Activated CD8-positive, alpha-beta memory T cell treated with anti-CD3 and anti-CD28 coated beads, Interleukin-2, amount 50 U/mL, for 1 hour (primary cell): ENCODE measurements around the gene TBC1D16.
A peak's percentile ranks its signal among the peaks of the same experiment; 100 is the strongest.
"Not testable (repeated sequence)": the region's sequence is repeated elsewhere in the genome, so short reads cannot be mapped to it uniquely, and the experiment has no call there.

Source experiments
- DNase-seq: peaks from one replicate; pipeline ENCODE4 v3.0.0-alpha.2; 2020; ENCODE audit errors: extremely low read depth

The TBC1D16 gene

DNA sequence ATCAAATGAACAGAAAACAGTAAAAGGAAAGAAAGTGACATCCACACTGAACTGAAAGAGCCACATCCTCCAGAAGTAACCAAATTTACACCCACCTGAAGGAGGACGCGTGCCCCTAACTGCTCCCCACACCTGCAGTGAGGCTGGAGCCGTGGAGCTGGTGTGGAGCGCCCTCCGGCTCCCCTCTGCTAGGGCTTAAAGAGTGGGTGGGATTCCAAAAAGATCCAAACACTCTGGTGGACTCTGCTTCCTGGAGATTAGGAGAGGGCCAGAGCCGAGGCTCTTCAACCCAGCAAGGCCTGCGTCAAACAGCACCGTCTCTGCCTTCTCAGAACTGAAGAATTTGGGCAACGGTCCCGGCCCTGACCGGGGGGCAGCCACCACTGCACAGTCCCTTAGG is 16.0 kb upstream of the TBC1D16 start:
- no peak for DNase-seq

DNA sequence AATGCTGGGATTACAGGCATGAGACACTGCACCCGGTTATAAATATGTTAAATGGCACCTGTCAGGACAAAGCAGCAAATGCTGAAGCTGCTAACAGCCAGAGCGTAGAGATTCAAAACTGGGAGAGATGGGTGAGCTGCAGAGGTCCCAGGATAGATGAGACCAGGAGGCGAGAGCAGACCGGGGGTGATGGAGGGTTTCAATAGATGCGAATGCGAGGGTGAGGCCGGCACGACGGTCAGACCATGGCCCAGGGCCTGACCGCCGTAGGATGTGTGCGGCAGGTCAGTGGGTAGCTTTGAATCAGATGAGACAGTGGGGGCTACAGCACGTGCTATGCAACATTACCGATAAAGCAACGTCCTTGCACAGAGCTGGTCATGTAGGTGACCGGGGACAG is 15.0 kb upstream of the TBC1D16 start:
- DNase-seq: no peak

DNA sequence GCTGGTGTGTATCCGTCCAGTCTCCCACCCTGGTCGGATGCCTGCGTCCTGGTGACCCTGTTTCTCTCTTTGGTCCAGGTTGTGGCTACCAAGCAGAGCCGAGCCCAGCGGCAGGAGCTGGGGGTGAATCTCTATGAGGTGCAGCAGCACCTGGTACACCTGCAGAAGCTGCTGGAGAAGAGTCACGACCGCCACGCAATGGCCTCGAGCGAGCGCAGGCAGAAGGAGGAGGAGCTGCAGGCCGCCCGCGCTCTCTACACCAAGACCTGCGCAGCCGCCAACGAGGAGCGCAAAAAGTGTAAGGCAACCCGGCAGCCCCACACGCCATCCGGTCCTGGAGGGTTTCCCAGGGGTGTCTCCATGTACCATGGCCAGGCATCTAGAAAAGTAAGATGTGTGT is 14.3 kb upstream of the TBC1D16 start:
- no peak for DNase-seq

DNA sequence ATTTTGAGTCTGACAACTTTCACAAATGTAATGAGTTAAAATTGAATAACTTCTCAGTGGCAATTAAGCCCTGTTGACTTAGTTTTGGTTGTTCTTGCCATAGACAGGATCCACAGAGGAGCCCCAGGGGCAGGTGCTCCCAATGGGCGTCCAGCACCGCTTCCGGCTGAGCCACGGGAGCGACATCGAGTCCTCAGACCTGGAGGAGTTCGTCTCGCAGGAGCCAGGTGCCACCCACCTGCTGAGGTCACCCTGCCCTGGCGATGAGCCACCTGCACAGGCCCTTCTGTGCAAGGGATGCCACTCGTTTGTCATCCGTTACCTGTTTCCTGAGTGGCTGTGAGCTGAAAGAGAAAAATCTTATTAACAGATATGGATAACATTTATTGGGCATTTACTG is 11.5 kb upstream of the TBC1D16 start:
- DNase-seq: no peak

DNA sequence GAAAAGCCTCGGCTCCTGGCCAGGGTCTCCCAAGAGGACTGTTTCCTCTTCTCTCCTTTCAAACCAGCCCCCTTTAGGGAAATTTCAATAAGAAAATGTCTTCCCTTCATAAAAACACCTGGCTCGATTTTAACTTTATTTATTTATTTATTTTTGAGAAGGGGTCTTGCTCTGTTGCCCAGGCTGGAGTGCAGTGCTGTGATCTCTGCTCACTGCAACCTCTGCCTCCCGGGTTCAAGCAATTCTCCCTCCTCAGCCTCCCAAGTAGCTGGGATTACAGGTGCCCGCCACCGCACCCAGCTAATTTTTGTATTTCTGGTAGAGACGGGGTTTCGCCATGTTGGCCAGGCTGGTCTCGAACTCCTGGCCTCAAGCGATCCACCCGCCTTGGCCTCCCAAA is 11.0 kb upstream of the TBC1D16 start:
- DNase-seq: not testable (repeated sequence)

- DNase-seq: no peak
Measured at GRCh38 chr17:80045703-80046102, 10.0 kb upstream of the TBC1D16 start.

DNA sequence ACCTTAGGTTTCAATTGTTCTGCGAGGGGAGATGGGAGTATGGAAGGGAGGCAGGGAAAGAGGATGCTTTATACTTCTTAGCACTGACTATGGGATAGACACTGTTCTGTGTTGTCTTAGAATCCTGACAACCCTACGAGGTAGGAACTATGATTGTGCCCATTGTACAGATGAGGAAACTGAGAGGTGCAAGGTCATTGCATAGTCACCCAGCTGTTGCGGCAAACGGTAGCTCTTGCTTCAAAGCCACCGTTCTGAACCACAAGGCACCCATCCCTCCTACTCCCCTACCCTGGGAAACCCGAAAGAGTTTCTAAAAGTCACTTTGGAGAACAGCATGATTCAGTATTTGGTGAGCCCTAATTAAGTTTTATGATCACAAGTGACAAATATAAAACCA is 8.3 kb upstream of the TBC1D16 start:
- DNase-seq: no peak

DNA sequence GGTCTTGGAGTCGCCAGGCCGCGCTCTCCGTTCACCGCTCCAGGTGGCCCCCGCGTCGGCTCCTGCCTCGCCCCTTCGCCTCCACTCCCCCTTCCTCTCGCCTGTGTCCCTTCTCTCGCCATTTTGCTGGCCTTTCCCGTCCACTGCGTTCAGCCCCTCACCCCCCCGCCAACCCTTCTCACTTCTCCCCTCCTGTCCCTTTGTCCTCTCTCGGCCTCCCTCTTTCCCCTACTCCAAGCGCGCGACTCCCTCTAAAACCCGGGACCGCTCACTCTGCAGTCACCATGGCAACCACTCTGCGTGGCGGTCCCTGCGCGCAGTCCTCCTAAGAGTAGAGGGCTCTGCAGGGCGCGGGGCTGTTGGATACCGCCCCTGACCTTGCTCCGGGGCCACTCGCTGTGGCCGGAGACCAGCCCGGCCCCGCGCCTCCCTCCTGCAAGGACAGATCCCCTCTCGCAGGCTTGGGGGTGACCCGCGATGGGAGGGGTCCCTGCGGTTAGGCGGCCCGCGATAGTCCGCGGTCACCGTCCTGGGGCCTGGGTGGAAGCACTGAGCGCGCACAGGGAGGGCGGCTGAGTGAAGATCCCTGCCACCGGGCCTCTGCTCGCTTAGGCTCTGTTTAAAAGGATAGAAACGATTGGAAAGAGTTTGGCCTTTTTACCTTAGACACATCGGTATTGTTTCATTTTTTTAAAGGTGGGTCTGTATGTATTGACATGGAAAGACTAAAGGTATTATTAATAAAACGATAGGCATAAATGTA is 1.2 kb upstream of the TBC1D16 start:
- no peak for DNase-seq

- DNase-seq: peak; percentile 24
Measured at GRCh38 chr17:80035937-80036714, 454 bp upstream of the TBC1D16 start, which contains the start of gene CCDC40. TSS of gene CCDC40 (plus strand) at chr17:80036642. CDS start at chr17:80036663, 21 bp downstream.

DNA sequence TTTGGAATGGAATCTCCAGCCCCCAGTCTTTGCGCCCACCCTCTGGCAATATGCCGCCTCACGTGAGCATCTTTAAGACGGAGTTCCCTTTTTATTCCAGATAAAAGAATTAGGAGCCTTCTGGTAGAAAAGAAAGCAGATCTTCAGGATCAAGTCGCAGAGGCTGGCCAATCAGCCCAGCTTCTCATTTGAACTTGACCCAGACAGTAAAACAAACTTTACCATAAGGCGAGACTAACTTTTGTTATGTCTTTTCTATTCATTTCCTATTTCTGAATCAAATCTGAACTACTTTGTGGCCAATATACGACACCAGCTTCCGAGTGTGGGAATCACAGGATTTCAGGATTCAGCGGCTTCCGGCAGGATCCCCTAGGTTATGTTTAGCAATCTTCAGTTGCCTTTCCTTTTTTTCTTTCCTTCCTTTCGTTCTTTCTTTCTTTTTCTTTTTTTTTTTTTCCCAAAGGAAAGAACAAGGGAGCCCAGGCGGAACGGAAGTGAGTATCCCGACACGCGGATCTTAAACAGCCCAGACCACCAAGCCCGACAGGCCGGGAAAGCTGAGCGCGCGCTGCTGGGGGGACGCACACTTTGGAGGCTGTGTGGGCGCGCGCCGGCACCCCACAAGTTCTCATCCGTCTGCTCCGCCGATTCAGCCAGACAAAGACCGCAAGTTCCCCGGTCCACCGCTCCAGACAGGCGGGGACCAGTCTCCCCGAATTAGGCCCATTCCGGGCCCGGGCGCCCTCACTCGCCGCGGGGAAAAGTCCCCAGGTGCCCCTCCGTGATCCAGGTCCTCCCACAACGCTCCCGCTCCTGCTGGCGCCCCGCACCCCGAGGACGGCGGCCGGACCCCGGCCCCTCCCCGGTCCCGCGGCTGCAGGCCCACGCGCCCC is 633 bp downstream of the TBC1D16 start:
- no peak for DNase-seq

GRCh38 chr17:80033840-80034239 is 1.8 kb downstream of the TBC1D16 start:
- DNase-seq: no peak

DNA sequence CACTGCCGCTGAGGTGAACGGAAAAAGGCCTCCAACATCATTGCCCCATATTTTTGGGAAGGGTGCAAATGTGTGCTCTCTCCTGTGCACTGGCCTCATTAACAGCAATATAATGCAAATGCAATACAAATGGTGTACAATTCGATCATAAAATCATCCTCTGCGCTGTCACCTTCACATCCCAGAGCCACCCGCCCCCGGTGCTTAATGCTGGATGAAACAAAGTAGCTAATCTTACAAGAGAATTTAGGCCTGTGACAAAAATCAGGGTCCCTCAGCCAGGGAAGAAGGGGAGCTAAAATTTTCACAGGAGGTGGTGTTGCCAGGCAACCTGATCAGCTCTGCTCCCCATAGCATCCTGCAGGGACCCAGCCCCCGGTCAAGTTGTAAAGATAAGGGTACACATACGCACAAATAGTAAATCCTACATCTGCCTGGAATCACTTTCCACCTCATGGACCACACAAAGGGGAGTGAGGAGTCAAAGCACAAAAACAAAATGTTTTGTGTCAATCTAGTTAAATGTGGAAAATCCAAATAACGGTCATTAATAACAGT is 3.0 kb downstream of the TBC1D16 start:
- DNase-seq: no peak

DNA sequence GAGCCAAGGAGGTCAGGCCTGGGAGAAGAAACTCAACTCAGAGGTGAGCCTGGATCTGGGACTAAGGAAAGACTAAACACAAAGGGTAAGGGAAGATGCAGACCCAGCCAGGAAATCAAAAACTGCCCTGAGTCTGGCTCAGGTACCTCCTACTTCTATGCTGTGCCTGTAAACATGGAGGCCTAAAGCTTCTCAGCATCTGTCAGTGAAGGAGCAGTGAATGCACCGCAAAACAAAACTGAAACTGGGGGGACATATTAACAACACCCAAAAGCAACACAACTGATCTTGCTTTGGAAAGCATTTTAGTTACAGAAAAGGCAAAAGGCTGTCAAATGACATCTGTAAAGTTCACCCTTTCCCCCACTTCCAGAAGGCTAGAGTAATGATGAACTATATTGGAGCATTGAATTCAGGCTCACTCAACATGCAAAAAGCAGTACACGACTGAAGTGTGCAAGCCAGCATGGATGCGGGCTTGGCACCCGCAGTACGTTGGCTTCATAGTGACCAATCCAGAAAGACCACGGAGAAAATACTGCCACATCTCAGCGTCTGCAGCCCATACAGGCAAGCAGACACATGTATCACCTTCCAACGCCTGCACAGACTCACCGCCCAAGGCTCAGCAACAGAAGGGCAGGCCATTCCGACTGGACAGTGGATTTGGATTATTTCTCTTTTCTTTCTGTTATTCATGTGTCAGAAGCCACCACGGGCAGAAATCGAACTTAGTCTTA is 3.8 kb downstream of the TBC1D16 start:
- DNase-seq: no peak

DNA sequence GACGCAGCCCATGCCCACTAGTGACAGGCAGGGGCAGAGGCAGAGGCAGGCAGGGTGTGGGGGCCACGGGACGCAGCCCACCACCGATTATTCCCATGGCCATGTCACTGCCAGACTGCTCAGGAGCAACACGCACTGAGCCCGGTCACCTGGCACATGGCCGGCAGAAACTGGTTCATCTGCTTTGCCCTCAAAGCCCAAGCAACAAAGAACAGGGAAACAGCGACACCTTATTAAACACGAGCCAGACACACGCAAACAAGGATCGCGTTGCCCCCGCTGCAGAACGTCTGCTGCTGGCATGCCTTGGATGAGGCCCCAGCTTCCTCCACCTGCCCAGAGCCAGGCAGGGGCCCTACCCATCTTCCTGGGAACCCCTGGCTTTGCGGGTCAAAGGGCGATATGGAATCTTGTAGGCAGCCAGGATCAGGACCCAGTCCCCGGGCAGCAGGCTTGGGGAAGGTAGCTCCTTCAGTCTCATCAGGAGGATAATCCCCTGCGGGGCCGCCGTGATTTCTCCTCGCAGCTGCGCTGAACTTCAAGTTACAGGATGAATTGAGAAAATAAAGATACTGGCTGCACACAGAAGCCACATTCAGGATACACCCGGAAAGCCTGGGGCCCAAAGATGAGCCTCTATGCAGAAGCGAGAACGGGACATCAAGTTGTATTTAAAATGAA is 4.8 kb downstream of the TBC1D16 start:
- DNase-seq: no peak

GRCh38 chr17:80029258-80029974 is 6.3 kb downstream of the TBC1D16 start:
- no peak for DNase-seq

- no peak for DNase-seq
Measured at GRCh38 chr17:80028030-80028429, 7.6 kb downstream of the TBC1D16 start.

GRCh38 chr17:80027043-80027435 is 8.6 kb downstream of the TBC1D16 start:
- no peak for DNase-seq

DNA sequence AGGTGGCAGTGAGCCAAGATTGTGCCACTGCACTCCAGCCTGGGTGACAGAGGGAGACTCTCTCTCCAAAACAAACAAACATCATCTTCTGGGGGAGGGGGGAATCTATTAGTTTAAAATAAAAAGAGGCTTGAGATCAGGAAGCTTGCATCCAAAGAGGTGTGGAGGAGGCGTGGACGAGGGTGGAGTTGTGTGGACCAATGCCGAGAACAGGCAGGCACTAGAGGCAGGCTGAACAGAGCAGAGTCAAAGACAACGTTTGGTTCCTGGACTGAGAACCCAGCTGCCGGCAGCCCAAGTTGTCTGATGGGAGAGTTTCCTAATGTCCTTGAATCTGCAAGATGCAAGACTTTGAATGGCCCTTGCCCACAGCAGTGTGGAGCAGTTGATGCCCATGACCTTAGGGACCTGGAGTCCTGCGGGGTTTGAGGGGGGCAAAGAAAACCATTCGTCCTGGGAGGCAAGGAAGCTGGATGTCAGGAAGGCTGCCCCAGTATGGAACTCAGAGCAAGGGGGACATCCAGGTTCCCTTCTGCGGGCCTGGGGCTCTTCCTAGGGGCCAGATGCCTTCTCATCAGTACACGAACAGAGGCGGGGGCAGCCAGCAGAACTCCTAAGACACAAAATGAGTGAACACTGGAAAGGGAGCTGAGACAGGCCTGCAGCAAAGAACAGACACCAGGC is 9.2 kb downstream of the TBC1D16 start:
- DNase-seq: no peak

- DNase-seq: no peak
Measured at GRCh38 chr17:80025796-80026195, 9.9 kb downstream of the TBC1D16 start.
